Ovary (tissue), 3 donors: ENCODE results near the gene DRC1.

Experiments
- CTCF ChIP-seq, 3 donors: fragments of 450-650 bp in 2 of 3; fragments of 200-600 bp in 1 of 3; IDR thresholded peaks; one replicate each; pipeline versions ENCODE4 v1.5.1 to v1.8.0; 2016 to 2022; ENCODE audit warnings: antibody characterized with exemption in 3 of 3, mild to moderate bottlenecking in 1 of 3
- EP300 ChIP-seq: sonication (generic); formaldehyde crosslinking; IDR thresholded peaks from one replicate; pipeline ENCODE4 v1.6.1; 2017; ENCODE audit warnings: antibody characterized with exemption
- donor health status: DM: no; HTN: no; CAD: no.

DNA sequence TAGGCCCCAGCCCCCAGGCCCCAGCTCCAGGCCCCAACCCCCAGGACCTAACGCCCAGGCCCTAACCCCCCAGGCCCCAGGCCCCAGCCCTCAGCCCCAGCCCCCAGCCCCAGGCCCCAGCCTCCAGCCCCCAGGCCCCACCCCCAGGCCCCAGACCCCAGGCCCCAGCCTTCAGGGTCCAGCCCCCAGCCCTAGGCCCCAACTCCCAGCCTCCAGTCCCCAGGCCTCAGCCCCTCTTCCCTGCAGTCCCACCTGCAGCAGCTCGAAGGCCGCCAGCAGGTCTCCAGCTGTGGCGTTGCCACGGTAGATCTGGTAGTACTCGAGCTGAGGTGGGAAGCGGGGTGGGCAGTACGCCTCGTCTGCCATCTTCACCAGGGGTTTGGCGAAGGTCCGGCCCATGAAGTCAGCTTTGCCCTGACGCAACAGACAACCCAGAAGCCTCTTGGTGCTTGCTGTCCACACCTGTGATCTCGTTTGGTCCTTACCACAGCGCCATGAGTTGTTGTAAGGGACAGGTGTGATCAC is 72.6 kb downstream of the DRC1 start:
- TF ChIP-seq CTCF (IDR thresholded peaks at IDR 0.05) (no peak), EP300 (no peak)
